Activated CD4-positive, alpha-beta T cell treated with anti-CD3 and anti-CD28 coated beads, Interleukin-2, amount 10 ng/mL, durations not matched to agents 24 days and 14 days (primary cell): ENCODE data around the gene EPHA1. TPM values are rescaled to one million over a fixed set of nuclear protein-coding genes. Genes with fewer than 3 reads are reported as not detected.
"Not testable (repeated sequence)": the region's sequence is repeated elsewhere in the genome, so short reads cannot be mapped to it uniquely, and the experiment has no call there.

Source experiments
- DNase-seq: peaks from one replicate; pipeline ENCODE4 v3.0.0; 2022
- H3K27ac Mint-ChIP-seq: one replicate; pipeline ENCODE4 v1.8.0; 2022; ENCODE audit warnings: mild to moderate bottlenecking, mixed read lengths
- H3K27me3 Mint-ChIP-seq: one replicate; pipeline ENCODE4 v1.8.0; 2022; ENCODE audit warnings: mixed read lengths
- H3K36me3 Mint-ChIP-seq: one replicate; pipeline ENCODE4 v1.8.0; 2022; ENCODE audit warnings: low read depth, mild to moderate bottlenecking, mixed read lengths
- H3K4me1 Mint-ChIP-seq: one replicate; pipeline ENCODE4 v1.8.0; 2021; ENCODE audit warnings: mixed read lengths
- H3K4me3 Mint-ChIP-seq: one replicate; pipeline ENCODE4 v1.8.0; 2022; ENCODE audit warnings: mild to moderate bottlenecking, moderate library complexity, mixed read lengths
- H3K9me3 Mint-ChIP-seq: one replicate; pipeline ENCODE4 v1.8.0; 2021; ENCODE audit warnings: mixed read lengths
- intact Hi-C: fragments of 100-400 bp; cut with micrococcal nuclease; formaldehyde crosslinking; loops from one replicate; pipeline ENCODE4 v1.15.1; 2023
- total RNA-seq: library from RNA; stranded (reverse); gene quantifications from 2 replicates; pipeline ENCODE4 v1.2.3, GENCODE V29; 2022

Gene EPHA1
- total RNA-seq, 1 donor from 2014 or later, result 0.09 TPM

DNA sequence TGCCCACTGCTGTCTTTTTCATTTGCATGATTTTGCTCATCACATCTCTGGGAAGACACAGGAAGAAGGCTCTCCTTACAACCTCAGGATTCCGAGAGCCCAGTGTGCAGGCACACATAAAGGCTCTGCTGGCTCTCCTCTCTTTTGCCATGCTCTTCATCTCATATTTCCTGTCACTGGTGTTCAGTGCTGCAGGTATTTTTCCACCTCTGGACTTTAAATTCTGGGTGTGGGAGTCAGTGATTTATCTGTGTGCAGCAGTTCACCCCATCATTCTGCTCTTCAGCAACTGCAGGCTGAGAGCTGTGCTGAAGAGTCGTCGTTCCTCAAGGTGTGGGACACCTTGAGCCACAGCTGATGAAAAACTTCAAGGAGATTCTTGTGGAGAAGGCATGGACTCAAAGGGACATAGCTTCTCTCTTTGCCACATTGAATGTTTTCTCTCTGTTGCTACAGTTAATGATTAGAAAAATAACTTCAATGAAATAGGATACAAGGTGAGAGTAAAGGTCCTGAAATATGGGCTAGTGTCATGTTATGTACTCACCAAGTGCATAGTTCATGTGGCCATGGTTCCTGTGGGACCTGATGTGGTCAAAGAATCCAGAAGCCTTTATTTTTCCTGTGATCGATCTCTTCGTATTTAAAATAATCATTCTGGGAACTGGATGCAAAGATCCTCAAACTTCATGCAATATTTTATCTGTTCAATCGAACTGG lies 35.6 kb upstream of the EPHA1 start:
- no peak for DNase-seq
- Mint-ChIP-seq H3K4me3 (no peak overlapping the region), H3K27me3 (peaks cover 5% of the 10 kb centered on the region), H3K4me1 (peaks cover 2% of the 10 kb centered on the region), H3K27ac (no peak overlapping the region), H3K9me3 (no peaks in the 10 kb centered on the region), H3K36me3 (no peaks in the 10 kb centered on the region)
- intact Hi-C loops, result no loop called here

DNA sequence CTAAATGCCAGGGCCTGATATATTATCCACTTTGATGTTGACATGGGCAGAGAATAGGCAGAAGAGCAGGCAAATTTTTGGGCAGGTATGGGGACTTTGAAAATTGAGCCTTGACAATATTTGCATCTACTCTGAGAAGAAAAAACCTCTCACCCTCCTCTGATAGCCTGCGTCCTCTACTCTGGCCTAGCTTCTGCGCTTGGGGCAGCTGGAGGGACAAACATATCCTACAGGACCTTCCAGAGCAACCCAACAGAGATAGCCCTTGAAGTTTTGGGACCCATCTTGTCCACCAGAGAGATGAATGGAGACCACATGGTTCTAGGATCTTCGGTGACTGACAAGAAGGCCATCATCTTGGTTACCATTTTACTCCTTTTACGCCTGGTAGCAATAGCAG lies 34.5 kb upstream of the EPHA1 start, which contains the start of gene TAS2R60:
Gene TAS2R60, plus strand, starts transcription at position 301 of the 400 bp plus-strand sequence. Its CDS starts 0 bp downstream, at position 301.
- H3K27me3 Mint-ChIP-seq, result peaks cover 3% of the 10 kb centered on the region

DNA sequence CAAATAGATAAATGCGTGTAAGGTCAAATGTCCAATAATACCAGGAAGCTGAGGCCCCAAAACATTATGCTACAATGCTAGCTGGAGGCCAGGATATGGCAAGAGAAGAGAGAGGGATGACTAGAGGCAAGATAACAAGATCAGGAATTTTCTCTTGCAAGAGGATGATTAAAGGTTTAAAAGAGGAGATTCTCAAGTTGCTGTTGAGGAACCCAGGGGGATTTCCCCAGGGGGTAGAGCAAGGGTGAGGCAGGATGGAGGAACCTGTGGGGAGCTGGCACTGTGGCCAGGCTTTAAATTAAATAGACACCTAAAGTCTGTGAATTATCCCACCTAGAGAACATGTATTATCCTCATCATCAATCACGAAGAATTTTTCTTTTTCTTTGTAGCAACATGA lies 31.2 kb upstream of the EPHA1 start:
- Mint-ChIP-seq H3K27ac (no peak overlapping the region), H3K4me1 (peaks cover 15% of the 10 kb centered on the region), H3K4me3 (no peak overlapping the region), H3K36me3 (no peaks in the 10 kb centered on the region), H3K27me3 (peaks cover 3% of the 10 kb centered on the region), H3K9me3 (no peaks in the 10 kb centered on the region)
- no peak for DNase-seq
- intact Hi-C loops, result no loop called here

More for the DNA sequence above, 34.5 kb upstream of the EPHA1 start, which contains the start of gene TAS2R60:
- H3K4me1 Mint-ChIP-seq, result peaks cover 2% of the 10 kb centered on the region
- no peak within 1 kb of the TSS for H3K27ac Mint-ChIP-seq
- no peak within 1 kb of the TSS for H3K4me3 Mint-ChIP-seq
- no peak for DNase-seq
- intact Hi-C loops, result no loop called here
- H3K36me3 Mint-ChIP-seq, result no peaks in the 10 kb centered on the region
- no peaks in the 10 kb centered on the region for H3K9me3 Mint-ChIP-seq

GRCh38 chr7:143437578-143437977 lies 28.9 kb upstream of the EPHA1 start:
- Mint-ChIP-seq H3K27ac (no peak overlapping the region), H3K9me3 (no peaks in the 10 kb centered on the region), H3K27me3 (peaks cover 10% of the 10 kb centered on the region), H3K4me1 (peaks cover 15% of the 10 kb centered on the region), H3K36me3 (no peaks in the 10 kb centered on the region), H3K4me3 (no peak overlapping the region)
- intact Hi-C loops, result no loop called here
- no peak for DNase-seq

DNA sequence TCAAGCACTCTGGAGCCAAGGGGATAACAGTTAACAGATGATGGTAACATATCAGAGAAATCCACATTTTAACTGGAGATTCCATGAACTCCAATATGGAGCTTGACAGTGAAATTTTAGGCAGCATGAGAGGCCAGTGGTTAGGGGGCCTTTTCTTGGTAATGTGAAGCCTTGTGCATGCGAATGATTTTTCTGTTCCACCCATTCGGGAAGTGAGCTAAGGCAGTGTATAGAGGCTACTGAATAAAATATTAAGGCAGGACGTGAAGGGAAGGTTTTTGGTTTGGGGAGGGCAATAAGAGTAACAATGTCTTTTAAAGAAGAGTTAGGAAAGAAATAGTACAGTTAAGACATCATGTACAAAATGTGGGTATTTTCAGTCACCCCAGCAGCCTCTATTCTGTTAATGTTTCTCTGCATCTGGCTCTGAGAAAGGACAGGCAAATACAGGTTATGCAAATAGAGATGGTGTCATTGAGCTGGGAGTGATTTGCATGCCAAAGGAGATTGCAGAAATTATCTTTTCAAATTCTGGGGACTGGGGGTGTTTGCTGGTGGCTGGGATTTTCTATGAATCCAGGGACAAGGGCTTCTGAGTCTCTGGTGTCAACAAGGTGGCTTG lies 27.8 kb upstream of the EPHA1 start:
- Mint-ChIP-seq H3K9me3 (no peaks in the 10 kb centered on the region), H3K36me3 (no peaks in the 10 kb centered on the region), H3K4me1 (peaks cover 15% of the 10 kb centered on the region), H3K27me3 (peaks cover 16% of the 10 kb centered on the region), H3K4me3 (no peak overlapping the region), H3K27ac (no peak overlapping the region)
- DNase-seq, result no peak
- intact Hi-C loops, result no loop called here

DNA sequence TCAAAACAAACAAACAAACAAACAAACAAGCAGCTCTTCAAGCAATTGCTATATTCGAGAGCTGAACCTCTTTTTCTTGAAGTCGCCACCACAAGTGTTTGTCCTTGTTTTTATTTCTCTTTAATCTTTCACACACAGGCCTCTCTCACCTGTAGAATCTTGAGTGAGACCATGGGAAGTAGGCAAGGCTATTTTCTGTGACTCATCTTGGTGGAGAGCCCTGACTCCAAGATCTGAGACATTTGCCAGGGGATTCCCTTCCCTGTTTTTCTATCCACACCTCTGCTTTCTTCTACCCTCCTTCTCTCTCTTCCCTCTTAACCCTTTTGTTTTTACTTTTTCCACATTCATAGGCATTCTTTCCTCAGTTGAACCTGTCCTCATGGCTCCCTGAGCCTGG lies 26.6 kb upstream of the EPHA1 start:
- intact Hi-C loops, result no loop called here
- Mint-ChIP-seq H3K4me1 (peaks cover 15% of the 10 kb centered on the region), H3K27me3 (peaks cover 16% of the 10 kb centered on the region), H3K27ac (no peak overlapping the region), H3K9me3 (no peaks in the 10 kb centered on the region), H3K4me3 (no peak overlapping the region), H3K36me3 (no peaks in the 10 kb centered on the region)
- no peak for DNase-seq

DNA sequence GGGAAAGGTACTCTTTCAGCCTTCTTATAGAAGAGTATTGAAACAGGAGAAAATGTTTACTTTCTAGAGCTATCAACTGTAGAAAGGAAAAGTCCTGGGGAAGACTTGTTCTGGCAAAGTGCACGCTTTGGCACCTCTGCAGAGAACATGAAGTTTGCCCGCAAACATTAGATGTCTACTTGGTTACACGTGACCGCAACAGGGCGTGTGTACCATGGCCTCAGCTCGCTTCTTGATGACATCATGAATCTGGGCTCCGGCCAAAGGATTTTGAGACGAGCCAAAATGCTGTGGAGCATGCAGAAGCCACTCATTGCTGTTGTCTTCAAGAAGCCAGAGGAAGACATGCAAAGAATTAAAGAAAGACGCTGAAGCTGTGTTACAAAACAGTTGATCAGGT lies 26.0 kb upstream of the EPHA1 start:
- no peaks in the 10 kb centered on the region for H3K36me3 Mint-ChIP-seq
- H3K9me3 Mint-ChIP-seq, result no peaks in the 10 kb centered on the region
- no peak overlapping the region for H3K4me3 Mint-ChIP-seq
- no peak for DNase-seq
- peaks cover 14% of the 10 kb centered on the region for H3K27me3 Mint-ChIP-seq
- H3K27ac Mint-ChIP-seq, result no peak overlapping the region
- peaks cover 15% of the 10 kb centered on the region for H3K4me1 Mint-ChIP-seq
- intact Hi-C loops, result no loop called here

- no peak overlapping the region for H3K27ac Mint-ChIP-seq
- peaks cover 14% of the 10 kb centered on the region for H3K4me1 Mint-ChIP-seq
- no peaks in the 10 kb centered on the region for H3K36me3 Mint-ChIP-seq
- DNase-seq, result no peak
- peaks cover 13% of the 10 kb centered on the region for H3K27me3 Mint-ChIP-seq
- intact Hi-C loops, result no loop called here
- no peak overlapping the region for H3K4me3 Mint-ChIP-seq
- H3K9me3 Mint-ChIP-seq, result no peaks in the 10 kb centered on the region
These were observed 25.1 kb upstream of the EPHA1 start for GRCh38 chr7:143433759-143434158.

DNA sequence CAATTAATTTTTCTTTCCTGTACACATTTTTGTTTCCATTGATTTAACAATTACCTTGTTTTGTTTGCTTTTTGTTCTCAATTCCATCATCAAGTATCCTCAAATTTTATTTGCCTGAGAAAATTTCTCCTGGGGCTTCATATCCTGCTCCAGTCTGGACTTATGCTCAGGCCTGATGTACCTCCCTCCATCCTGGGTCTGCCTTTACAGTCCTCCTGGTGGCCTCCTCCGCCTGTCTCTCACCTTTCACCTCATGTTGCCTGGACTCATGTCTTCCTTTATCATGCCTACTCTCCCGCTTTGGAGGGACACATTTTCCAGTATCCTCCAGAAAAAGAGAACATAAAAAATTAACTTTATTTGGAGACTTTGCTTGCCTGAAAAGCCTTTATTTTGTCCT lies 22.5 kb upstream of the EPHA1 start:
- intact Hi-C loops, result no loop called here
- no peak overlapping the region for H3K27ac Mint-ChIP-seq
- DNase-seq, result no peak

GRCh38 chr7:143429770-143430698 lies 21.4 kb upstream of the EPHA1 start:
- no peak overlapping the region for H3K27ac Mint-ChIP-seq
- no peaks in the 10 kb centered on the region for H3K36me3 Mint-ChIP-seq
- no peak overlapping the region for H3K4me3 Mint-ChIP-seq
- no peaks in the 10 kb centered on the region for H3K9me3 Mint-ChIP-seq
- intact Hi-C loops, result no loop called here
- no peak for DNase-seq
- H3K27me3 Mint-ChIP-seq, result peaks cover 13% of the 10 kb centered on the region
- H3K4me1 Mint-ChIP-seq, result peaks cover 6% of the 10 kb centered on the region

More for the DNA sequence above, 22.5 kb upstream of the EPHA1 start:
- H3K4me3 Mint-ChIP-seq, result no peak overlapping the region
- H3K36me3 Mint-ChIP-seq, result no peaks in the 10 kb centered on the region
- H3K4me1 Mint-ChIP-seq, result peaks cover 6% of the 10 kb centered on the region
- H3K27me3 Mint-ChIP-seq, result peaks cover 13% of the 10 kb centered on the region
- H3K9me3 Mint-ChIP-seq, result no peaks in the 10 kb centered on the region

DNA sequence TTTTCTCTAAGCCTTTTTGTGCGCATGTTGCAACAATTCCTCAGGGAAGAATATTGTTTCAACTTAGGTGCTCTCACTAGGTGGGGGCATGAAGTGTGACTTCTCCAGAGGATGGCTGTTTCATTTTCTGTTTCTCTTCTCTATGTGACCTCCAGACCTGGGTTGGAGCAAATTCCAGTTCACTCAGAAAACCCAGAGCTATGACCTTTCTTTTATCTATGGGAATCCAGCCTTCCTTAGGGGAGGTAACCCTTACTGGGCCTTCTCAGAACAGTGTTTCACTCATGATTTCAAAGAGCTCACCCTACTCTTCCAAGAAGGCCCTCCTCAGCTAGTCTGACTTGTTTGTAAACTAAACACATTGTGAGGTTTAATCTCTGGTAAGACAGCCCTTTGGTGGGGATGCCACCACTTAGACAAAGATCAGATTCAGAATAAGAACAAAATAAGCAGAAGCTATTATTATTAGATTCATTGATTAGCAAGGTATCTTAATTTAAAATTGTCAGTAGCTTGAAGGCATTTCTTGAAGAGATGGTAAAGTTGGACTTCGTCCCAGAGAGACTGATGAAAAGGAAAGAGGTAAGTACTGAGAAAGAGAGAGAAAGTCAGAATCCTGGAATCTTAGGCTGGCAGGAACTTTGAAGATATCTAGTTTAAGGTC lies 18.0 kb upstream of the EPHA1 start:
- no peak for DNase-seq
- Mint-ChIP-seq H3K4me3 (no peak overlapping the region), H3K27ac (no peak overlapping the region), H3K4me1 (peaks cover 6% of the 10 kb centered on the region), H3K36me3 (no peaks in the 10 kb centered on the region), H3K9me3 (no peaks in the 10 kb centered on the region), H3K27me3 (peaks cover under 1% of the 10 kb centered on the region)
- intact Hi-C loops, result no loop called here

DNA sequence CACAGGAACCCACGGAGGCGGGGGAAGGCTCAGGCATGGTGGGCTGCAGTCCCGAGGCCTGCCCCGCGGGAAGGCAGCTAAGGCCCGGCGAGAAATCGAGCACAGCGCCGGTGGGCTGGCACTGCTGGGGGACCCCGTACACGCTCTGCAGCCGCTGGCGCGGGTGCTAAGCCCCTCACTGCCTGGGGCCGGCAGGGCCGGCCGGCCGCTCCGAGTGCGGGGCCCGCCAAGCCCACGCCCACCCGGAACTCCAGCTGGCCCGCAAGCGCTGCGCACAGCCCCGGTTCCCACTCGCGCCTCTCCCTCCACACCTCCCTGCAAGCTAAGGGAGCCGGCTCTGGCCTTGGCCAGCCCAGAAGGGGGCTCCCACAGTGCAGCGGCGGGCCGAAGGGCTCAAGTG lies 15.8 kb upstream of the EPHA1 start:
- intact Hi-C loops, H3K4me3 Mint-ChIP-seq, H3K27me3 Mint-ChIP-seq, DNase-seq, H3K9me3 Mint-ChIP-seq, H3K27ac Mint-ChIP-seq, H3K4me1 Mint-ChIP-seq, H3K36me3 Mint-ChIP-seq: not testable (repeated sequence)

DNA sequence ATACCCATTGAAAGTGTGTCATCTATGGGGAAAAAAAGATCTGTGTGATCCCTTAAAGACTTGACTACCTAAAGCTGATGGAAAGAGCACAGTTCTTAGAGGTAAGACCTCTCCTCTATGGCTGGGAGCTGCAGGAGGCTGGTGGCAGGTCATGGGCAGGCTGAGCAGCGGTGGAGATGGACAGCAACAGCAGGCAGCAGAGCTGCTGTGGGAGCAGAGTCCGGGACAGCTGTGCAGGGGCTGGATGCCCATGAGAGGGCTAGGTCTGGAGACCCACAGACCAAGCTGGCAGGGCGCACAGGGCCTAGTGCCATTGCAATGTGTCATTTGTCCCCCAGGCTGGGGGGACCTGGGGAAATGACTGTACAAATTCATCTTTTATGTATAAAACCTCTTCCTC lies 13.4 kb upstream of the EPHA1 start:
- H3K9me3 Mint-ChIP-seq, result no peaks in the 10 kb centered on the region
- intact Hi-C loops, result no loop called here
- peaks cover 6% of the 10 kb centered on the region for H3K4me1 Mint-ChIP-seq
- peaks cover 11% of the 10 kb centered on the region for H3K27me3 Mint-ChIP-seq
- no peak overlapping the region for H3K27ac Mint-ChIP-seq
- DNase-seq, result no peak
- no peak overlapping the region for H3K4me3 Mint-ChIP-seq
- no peaks in the 10 kb centered on the region for H3K36me3 Mint-ChIP-seq
